PC-3 (cell line): ENCODE data around the gene SPSB3.

Source experiments
- CTCF ChIP-seq: fragments of 300-600 bp; sonication (generic); conservative IDR thresholded peaks from 2 replicates; pipeline ENCODE4 v1.5.1; 2017; ENCODE audit warnings: antibody characterized with exemption, low read depth, mild to moderate bottlenecking, low read length
- EZH2 ChIP-seq: fragments of 300-600 bp; sonication (generic); IDR thresholded peaks from one replicate; pipeline ENCODE4 v1.6.1; 2017; ENCODE audit warnings: antibody characterized with exemption, mild to moderate bottlenecking, low read length; ENCODE audit not compliant: unreplicated experiment
- EZH2phosphoT487 ChIP-seq: fragments of 300-600 bp; sonication (generic); IDR thresholded peaks from 2 replicates; pipeline ENCODE4 v1.6.1; 2018; ENCODE audit warnings: mild to moderate bottlenecking, antibody characterized with exemption, low read length, borderline replicate concordance

GRCh38 chr16:1727651-1728624, 54.4 kb downstream of the SPSB3 start:
- TF ChIP-seq CTCF = no peak
- TF ChIP-seq EZH2phosphoT487 = no peak
- TF ChIP-seq EZH2 = no peak
